ENCODE data around the gene MIB1.

- no peak for TF ChIP-seq CTCF (IDR thresholded peaks at IDR 0.05)
- no peak for TF ChIP-seq POLR2A (IDR thresholded peaks at IDR 0.05)
Measured at GRCh38 chr18:21896732-21897336, 156.2 kb downstream of the MIB1 start.
